ENCODE measurements around the gene TRPM2.

The TRPM2 gene

DNA sequence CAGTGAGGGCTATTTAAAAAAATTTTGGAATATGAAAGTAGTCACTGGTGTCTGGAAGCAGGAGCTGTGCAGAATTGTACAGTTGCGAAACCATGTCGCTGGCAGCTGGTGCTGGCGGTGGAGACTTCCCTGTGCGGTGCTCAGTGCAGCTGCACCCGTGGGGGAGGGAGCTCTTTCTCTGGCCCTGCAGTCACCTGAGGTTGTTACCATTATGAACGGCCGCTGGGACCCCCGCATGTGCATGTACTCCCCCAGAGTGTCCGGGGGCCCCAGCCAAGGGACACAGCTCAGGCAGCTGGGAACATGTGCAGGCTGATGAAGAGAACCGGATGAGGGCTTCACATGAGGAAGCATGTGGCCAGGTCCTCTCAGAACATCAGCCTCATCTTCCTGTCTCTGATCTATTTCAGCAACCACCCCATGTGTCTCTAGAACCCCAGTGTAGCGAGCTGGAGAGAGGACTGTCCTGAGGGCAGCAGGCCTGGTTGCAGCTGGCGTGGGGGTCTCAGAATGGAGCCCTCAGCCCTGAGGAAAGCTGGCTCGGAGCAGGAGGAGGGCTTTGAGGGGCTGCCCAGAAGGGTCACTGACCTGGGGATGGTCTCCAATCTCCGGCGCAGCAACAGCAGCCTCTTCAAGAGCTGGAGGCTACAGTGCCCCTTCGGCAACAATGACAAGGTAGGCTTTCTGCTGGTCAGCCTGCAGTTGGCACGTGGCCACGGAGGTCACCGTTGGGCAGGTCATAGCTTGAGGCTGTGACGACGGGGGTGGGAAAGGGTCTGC, at the start of gene TRPM2:
TRPM2 (plus strand) TSS at position 431 of the 780 bp plus-strand sequence; CDS start at position 511, 80 bp downstream.
- intact Hi-C loops (cut with DNase I) = no loop called here
- DNase-seq = peak in 7 of 42 donors; percentile 15 to 58 (median 47)

DNA sequence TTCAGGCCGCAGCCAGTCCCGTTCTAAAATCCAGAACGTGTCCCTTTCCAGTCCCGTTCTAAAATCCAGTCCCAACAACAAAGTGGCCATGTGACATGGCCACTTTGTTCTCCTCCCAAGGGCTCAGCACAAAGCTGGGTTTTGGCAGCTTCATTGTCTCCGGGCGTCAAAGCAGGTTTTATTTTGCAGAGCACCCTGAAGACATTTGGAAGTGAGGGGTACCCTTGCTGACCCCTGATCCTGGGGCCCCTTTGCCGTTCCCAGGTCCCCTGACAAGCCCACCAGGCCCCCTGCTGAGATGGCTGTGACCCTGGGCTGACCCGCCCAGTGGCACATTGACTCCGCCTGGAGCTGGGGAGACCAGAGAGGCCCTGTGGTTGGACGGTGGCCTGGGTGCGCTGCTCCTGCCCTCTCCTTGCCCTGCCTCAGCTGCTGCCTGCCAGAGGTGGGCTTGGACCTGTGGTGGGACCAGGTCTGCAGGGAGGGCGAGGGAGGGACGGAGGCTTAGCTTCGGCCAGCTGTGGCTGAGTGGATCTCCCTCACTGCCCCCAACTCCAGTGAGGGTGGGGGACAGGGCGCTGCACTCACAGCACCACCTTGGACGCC, 49.3 kb upstream of the TRPM2 start:
- peak in 16 of 42 donors; percentile 25 to 66 (median 42) for DNase-seq
- intact Hi-C loops (cut with DNase I) = no loop called here

DNA sequence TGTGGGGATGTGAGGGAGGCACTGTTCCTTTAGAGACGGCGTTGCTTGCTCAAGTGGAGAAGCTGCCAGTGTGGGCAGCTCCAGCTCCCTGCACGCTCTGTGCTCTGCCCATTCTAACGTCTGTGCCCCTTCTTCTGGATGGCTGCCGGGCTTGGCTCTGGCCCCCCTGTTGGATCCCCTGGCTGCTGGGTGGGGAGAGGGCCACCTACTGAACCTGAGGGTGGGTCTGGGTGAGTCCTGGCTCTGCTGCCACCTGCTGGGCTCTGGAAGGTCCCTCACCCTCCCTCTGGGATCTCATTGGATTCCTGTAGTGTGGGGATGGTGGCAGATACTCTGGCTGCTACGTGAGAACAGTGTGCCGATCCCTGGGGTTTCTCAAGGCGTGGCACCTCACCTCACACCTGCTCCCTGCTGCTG, 48.5 kb upstream of the TRPM2 start:
- intact Hi-C loops (cut with DNase I) = no loop called here
- peak; percentile 60 to 90 (median 78) for DNase-seq

DNA sequence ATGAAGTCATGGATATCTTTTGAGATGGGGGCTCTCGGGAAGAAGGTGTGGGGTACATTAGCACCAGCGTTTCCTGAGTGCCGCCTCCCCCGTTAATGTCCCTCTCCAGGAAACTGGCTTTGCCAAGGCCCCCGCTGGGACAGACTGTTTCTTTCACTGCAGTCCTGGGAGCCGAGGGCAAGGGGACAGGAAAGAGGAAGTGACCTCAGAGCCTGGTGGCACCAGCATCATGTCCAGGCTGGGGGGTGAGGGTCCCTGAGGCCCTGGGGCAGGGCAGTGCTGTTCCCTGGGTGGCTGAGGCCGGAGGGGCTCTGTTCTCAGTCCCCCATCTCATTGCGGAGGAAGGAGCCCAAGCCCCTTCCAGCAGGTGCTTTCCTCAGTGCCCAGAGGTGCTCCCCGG, 47.7 kb upstream of the TRPM2 start:
- intact Hi-C loops (cut with DNase I) = no loop called here
- peak in 9 of 42 donors; percentile 33 to 65 (median 51) for DNase-seq

DNA sequence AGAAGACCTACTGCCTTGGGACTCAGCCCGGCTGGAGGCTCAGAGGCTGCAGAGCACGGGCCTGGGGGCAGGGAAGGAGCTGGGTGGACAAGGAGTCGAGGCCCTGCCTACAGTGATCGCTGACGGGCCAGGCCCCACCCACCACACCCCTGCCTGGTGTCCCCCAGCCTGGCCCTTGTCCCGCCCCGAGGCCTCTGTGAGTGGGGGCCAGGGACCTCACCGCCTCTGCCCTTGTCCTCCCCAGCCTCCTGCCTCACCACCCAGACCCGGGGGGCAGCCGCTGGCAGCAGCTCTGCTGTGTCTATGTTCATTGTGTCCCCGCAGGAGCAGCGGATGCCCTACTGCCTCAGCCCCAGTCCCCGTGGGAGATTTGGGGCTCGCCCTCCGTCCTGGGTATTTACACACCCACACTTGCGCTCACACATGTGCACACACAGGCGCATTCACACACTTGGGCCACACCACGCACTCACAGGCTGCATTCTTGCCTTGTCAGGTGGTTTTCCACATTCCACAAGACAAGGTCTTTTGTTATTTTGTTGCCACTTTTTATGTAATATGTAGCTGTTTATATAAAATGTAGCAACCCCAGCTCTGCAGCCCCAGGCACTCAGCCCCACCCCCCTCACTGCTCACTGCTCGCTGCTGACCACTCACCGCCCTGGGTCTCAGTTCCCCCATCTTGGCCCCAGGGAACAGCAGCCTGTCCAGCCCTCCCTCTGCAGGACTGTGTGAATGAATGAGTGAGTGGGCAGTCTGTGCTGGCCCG, 46.3 kb upstream of the TRPM2 start:
- intact Hi-C loops (cut with DNase I) = no loop called here
- no peak for DNase-seq

GRCh38 chr21:44310628-44311507, 42.6 kb upstream of the TRPM2 start:
- no peak for DNase-seq
- intact Hi-C loops (cut with DNase I) = no loop called here

GRCh38 chr21:44312089-44312488, 41.3 kb upstream of the TRPM2 start:
- intact Hi-C loops (cut with DNase I) = no loop called here
- no peak for DNase-seq

- DNase-seq = no peak
- intact Hi-C loops (cut with DNase I) = no loop called here
Measured at GRCh38 chr21:44312716-44313115, 40.7 kb upstream of the TRPM2 start.

DNA sequence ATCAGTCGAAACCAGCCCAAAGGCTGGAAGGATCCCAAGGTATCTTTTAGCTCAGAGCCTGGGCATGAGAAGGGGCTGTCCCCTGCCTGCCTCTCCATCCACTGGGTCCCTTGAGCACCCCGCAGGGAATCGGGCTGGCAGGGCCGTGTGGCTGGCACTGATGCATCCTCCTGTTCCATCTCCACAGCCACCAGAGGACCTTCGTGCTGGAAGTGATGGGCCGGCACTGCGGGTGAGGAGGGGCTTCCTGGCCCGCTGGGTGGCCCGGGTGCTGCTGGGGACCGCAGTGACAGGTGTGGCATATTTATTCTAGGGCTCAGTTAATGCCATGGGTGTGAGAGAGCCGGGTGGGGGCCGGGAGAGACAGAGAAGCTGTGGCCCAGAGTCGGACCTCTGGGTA, 40.0 kb upstream of the TRPM2 start:
- no peak for DNase-seq
- intact Hi-C loops (cut with DNase I) = no loop called here

DNA sequence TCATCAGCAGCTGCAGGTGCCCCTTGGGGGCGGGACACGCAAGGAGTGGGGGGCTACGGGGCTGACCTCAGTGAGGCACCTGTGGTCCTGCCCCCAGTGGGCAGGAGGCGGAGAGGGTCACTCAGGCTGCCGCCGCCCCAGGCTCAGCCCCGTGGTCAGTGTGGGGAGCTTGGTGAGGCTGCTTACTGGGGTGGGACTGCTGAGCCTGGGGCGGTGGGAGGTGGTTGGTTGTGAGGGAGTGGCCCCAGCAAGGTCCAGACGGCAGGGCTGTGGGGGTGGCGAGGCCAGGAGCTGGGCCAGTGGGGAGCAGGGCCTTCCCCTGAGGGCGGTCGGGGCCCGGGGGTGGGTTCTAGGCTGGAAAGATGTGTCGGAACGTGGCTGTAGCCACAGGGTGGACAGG, 39.3 kb upstream of the TRPM2 start:
- intact Hi-C loops (cut with DNase I) = no loop called here
- DNase-seq = no peak

DNA sequence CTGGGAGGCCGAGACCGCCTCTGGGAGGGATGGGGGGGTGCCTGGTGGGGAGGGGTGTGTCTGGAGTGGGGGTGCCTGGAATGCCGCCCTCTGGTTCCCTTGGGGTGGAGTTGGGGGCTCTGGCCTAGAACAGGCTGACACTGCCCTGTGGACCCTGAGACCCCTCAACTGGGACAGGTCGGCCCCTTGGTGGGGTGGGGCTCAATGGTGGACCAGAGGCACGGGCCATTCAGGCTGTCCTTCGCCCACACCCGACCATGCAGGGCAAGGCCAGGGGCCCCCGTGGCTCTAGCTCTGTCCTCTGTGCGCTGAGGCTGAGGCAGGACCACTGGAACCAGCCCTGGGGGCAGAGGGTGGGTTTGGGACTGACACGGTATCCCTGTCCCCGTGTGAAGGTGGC, 38.9 kb upstream of the TRPM2 start:
- intact Hi-C loops (cut with DNase I) = no loop called here
- DNase-seq = no peak

DNA sequence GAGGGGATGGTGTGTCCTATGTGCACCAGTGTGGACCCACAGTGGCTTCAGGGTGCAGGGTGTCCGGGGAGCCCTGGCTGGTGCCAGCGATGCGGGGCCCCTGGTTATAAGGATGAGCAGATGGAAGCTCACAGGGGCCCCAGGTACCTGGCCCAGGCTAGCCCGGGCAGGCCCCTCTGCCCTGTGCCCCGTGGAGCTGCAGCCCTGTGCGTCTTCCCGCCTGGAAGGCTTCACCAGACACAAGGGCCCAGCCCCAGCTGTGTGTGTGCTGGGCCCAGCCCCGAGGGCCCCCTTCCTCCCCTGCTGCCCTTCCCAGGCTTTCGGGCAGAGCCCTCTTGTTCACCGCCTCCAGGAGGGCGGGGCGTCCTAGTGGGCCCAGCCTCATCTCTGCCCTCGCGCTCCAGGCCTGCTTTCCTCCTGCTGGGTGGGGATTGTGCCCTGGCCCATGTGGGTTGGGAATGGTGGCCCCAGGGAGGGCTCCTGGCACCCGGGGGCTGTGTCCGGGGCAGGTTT, 37.7 kb upstream of the TRPM2 start:
- no peak for DNase-seq
- intact Hi-C loops (cut with DNase I) = no loop called here

GRCh38 chr21:44316277-44316900, 37.0 kb upstream of the TRPM2 start:
- DNase-seq = no peak
- intact Hi-C loops (cut with DNase I) = no loop called here

- peak in 31 of 42 donors; percentile 32 to 81 (median 58) for DNase-seq
- intact Hi-C loops (cut with DNase I) = no loop called here
Measured at GRCh38 chr21:44317241-44317782, 36.1 kb upstream of the TRPM2 start.

GRCh38 chr21:44317871-44318270, 35.5 kb upstream of the TRPM2 start:
- no peak for DNase-seq
- intact Hi-C loops (cut with DNase I) = no loop called here

DNA sequence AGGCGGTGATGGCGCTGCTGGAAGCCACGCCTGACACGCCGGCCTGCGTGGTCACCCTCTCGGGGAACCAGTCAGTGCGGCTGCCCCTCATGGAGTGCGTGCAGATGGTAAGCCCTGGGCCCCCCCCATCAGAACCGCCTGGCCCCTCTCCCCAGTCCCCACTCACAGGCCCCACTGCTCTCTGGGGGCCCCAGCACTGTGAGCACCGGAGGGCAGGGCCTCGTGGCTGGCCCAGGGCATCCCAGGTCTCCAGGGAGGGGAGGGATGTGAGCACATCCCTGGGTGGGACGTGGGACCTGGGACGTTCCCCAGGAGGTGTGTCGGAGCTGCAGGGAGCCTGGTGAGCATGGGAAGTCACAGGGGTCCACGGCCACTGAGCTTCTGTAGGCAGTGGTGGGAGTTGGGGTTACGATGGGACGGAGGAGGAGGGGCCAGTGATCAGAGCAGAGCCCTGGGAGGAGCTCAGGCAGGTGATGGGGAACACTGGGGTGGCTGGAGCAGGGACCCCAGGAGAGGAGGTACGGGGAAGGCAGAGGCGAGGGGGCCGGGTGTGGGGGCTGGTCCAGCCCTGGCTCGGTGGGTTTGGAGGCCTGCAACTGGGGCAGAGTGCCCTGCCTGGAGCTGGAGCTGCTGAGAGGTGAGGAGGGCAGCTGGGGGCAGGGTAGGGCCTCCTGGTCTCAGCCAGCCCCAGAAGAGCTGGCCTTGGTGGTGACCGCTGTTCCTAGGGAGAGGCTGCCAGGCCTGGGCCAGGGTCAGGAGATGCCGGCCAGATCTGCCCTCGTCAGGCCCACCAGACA, 34.7 kb upstream of the TRPM2 start:
- intact Hi-C loops (cut with DNase I) = no loop called here
- DNase-seq = no peak

- intact Hi-C loops (cut with DNase I) = no loop called here
- DNase-seq = no peak
Measured at GRCh38 chr21:44319407-44320065, 33.9 kb upstream of the TRPM2 start.

Measured in head of caudate nucleus (tissue), 42 donors.